GM18517 (cell line): ENCODE results near the gene CXCR6.

ENCODE experiments used
- ATAC-seq: cut with Tn5 transposase; IDR thresholded peaks from one replicate; pipeline ENCODE4 v1.9.1; 2021; ENCODE audit warnings: mild to moderate bottlenecking, moderate library complexity; ENCODE audit not compliant: unreplicated experiment

CXCR6 gene

DNA sequence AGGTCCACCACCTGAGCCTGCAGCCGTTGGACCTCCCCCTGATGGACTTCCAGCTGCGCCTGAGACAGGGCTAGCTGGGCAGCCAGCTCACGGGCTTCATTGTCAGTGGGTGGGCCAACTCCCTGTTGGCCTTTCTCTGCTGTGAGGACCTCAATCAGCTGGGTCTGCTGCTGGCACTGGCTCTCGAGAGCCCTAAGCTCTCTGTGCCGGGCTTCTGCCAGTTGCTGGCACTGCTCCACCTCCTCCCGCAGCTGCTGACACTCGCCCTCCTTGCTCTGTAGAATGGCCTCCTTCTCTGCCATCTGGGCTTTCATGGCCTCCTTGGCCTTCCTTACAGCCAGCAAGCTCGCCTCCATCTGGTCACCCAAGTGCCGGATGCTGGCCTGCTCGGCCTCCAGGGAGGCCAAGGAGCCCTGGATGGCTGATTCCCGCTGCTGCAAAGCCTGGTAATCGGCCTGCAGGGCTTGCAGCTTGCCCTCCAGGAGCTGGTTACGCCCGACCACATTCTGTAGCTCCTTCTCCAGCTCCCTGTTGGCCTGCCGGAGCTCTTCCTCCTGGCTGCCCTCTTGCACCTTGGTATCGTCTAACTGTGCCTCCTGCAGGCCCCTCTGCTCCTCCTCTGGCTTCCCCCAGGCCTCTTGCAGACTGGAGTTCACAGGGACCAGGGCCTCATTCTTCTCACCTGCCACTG lies 23.8 kb downstream of the CXCR6 start:
- ATAC-seq = no peak

DNA sequence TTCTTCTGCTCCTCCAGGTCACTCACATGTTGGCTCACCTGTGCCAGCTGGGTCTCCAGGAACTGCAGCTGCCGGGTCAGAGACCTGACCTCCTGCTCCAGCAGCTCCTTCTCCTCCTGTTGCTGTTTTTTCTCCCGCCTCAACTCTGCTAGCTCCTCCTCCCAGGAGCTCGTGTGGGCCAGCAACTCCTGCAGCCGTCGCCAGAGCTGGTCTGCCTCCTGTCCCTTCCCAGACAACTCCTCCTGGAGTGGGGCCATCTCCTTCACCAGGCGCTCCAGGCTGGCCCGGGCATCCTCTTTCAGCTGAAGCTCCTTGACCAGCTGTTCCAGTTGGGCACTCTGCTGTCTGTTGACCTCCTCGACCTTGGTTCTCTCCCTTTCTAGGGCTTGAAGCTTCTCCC lies 24.5 kb downstream of the CXCR6 start:
- no peak for ATAC-seq

DNA sequence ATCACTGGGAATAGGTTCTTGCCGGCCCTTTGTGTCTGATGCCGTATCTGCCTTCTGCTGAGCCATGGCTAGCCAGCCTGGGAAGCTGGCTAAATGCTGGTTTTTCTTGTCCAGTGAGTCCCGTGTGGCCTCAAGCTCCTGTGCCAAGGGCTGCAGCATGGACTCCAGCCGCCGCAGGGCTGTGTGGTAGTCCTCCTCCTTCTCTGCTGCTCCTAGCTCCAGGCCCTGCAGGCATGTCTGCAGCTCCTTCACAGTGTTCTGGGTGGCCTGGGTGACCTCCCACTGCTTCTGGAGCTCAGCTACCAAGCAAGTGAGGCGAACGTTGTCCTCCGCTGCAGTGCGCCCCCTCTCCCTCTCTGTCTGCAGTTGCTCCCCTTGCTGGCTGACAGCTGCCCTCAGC lies 24.9 kb downstream of the CXCR6 start:
- ATAC-seq = no peak

DNA sequence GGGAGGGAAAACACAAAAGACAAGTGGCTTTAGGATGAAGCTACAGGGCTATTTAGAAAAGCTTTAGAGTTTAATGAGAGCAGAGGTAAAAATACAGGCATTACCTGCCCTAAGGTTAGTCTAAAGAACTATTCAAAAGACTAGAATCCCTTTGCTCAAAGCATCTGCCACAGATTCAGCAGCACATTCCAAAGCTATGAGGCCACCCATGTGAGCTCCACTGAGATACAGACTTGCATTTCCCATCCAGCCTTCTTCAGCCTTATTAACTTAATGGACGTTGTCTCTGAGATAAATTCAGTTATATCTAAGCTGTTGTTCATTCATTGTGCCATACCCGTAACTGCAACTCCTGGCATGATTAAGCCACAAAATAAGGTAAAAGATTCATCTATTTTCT lies 25.4 kb downstream of the CXCR6 start:
- ATAC-seq = no peak

DNA sequence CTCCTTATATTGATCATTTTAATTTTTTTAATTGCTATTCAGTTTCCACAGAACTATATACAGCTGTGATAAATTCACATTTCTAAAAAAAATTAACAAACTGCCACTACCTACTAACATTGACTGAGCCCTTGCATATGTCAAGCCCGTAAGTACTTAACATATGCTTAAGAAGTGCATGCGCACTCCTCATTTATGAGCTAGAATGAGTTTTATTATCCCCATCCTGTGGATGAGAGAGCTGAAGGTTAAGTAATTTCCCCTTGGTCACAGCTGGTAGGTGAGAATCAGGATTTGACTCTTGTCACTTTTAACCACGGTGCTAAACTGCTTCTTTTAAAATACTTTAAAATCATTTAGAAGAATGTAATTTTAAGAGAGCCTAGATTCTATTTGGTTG lies 25.9 kb downstream of the CXCR6 start:
- no peak for ATAC-seq

- no peak for ATAC-seq
Observed at GRCh38 chr3:45969953-45970352, 26.7 kb downstream of the CXCR6 start.

GRCh38 chr3:45972534-45973402 lies 29.5 kb downstream of the CXCR6 start:
- ATAC-seq = no peak

DNA sequence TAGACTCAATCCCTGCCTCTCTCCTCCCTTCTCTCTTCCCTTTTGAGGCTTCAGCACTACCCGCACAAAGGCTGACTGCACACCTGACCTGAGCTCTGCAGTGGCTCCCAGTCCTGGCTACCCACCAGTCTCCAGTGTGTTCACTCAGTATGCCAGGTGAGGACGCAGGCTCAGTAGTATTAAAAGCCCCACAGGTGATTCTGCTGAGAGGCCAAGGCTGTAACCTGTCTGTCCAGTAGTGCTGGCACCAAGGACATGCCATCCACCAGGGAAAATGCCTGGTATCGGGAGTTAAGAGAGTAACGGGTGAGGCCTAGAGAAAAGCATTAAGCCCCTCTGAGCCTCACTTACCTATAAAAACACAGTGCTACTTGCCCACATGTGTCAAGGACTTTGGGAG lies 31.4 kb downstream of the CXCR6 start:
- ATAC-seq = no peak

GRCh38 chr3:45975686-45976085 lies 32.4 kb downstream of the CXCR6 start:
- ATAC-seq = no peak

DNA sequence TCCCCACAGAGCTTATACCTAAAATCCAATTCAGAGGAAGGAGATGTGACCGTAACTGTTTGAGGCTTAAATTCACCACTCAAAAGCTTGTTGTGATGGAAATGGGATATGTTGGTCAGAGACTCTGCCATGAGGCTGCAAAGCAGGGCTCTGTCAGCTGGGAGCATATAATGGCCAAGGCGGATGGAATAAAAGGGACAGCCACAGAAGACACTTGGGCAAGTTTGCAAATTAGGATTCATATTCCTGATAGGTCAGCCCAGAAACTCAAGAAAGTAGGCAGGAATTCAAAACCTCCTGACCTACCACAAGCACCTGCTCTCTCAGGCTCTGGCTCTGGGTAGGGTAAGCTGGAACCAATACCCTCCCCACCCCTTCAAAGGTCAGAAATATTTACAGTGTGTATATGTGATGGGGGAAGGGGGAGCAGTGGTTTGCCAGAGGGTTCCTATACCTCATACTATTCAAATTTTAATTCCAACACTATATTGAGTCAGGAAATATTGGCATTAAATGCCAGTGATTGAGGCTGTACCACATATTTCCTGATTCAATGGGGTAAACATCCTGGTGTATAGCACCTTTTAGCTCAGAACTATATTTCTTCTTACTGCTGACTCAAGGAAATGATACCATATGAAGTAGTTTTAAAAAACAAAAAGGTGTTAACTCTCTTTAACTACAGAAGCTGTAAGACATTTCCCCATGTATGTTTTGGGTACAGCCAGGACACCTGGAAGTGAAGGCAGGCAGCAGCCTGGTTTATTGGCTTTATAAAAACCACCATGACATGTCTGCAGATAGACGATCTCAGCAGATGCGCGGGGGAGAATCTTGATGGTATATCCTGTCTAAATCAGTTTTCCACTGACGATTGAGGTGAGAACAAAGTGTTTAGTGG lies 33.2 kb downstream of the CXCR6 start:
- no peak for ATAC-seq

DNA sequence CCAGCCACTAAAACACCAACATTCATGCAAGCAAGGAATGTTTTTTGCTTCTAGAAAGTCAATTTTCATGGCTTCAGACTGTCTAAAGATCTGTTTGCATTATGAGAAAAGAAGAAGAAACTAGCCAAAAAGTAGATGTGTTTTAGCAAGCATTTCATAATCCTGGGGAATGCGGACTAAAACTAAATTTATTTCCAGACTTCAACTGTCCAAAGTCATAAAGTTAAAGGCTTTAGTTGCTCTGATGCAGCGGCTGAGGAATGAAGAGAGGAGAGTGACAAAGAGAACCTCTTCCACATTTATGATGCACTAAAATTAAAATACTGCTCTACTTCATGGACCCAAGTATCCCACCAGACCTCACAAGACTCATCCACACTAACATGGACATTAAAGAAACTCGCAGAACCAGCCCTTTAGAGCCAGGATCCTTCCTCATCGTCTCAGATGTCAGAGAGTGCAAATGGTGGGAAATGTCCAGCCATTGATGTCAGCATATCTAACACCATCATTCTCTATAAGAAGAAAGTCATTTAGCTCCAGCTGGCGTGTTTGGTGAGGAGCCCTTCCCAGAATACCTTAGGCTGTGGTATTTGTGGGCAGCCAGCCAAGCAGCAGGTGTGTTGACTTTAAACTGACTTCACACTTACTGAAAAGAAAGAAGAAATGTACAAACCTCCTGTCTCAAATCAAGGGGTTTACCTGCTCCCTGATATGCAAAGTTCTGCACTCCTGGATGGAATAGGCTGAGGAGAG lies 34.9 kb downstream of the CXCR6 start:
- no peak for ATAC-seq

- ATAC-seq = no peak
Observed at GRCh38 chr3:45979378-45979777, 36.1 kb downstream of the CXCR6 start.

DNA sequence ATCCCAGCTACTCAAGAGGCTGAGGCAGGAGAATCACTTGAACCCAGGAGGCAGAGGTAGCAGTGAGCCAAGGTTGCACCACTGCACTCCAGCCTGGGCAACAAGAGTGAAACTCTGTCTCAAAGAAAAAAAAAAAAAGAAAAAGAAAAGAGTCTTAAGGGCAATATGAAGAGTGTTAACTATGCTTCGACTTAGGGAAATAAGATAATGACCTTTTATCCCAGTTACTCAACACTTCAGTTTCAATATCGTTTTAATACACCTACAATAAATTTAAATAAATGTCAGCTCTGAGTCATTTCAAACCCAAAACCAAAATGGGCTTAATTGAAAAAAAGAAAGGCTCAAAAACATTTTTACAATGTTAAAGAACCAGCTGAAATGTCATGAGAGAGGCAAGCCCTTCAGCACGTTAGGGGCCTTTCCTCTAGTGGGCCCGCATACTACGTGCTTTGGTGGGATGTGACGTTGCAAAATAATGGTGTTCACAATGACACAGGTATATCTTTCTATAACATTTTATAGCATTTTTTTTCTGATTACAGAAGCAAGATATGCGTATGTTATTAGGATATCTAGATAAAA lies 37.1 kb downstream of the CXCR6 start:
- no peak for ATAC-seq

DNA sequence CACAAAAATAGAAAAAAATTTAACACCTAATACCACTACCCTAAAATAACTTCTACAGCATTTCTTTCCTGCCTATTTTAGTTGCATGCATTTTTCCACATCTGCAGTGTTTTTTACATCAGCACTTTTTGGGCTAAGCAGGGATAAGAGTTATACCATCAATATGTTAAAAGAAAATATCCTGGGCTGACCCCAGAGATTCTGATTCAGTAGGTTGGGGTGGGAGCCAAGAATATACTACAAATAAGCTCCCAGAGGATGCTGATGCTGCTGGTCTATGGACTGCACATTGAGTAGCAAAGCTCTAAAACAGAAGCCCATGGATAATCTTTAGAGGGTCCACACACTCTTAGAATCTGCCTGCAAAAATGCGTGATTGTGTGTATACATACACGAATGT lies 37.6 kb downstream of the CXCR6 start:
- ATAC-seq = no peak

DNA sequence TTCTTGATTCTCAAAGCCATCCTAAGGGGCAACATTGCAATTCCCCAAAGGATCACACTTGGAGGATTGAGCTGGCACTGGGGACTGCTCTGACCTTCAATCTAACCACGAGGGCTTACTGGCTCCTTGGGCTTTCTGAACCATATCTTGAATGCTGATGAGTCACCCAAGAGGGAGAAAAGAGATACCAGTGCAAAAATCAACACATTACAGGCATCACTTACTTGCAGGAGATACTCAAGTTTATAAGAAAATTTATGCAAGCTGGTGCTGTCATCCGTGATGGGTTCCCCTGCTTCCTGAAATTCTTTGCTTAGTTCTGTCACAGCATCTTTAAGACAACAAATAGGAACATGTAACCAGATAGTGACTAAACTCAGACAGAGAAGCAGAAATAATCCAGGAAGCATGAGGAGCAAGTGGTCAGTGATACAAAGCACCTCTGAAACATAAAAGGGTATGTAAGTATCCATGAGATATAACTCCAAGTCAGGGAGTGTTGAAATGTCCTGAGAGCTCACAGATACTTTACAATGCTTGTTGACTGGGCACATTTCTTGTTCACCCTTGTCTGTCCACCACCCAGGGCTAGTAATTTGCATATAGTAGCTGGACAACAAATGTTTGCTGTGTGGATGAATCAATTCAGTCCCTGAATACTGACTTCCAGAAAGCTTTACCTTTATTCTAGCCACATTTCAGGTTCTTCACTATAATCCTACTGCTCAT lies 38.2 kb downstream of the CXCR6 start:
- ATAC-seq = no peak

GRCh38 chr3:45983770-45984169 lies 40.5 kb downstream of the CXCR6 start:
- no peak for ATAC-seq

GRCh38 chr3:45984331-45985312 lies 41.4 kb downstream of the CXCR6 start:
- ATAC-seq = no peak

DNA sequence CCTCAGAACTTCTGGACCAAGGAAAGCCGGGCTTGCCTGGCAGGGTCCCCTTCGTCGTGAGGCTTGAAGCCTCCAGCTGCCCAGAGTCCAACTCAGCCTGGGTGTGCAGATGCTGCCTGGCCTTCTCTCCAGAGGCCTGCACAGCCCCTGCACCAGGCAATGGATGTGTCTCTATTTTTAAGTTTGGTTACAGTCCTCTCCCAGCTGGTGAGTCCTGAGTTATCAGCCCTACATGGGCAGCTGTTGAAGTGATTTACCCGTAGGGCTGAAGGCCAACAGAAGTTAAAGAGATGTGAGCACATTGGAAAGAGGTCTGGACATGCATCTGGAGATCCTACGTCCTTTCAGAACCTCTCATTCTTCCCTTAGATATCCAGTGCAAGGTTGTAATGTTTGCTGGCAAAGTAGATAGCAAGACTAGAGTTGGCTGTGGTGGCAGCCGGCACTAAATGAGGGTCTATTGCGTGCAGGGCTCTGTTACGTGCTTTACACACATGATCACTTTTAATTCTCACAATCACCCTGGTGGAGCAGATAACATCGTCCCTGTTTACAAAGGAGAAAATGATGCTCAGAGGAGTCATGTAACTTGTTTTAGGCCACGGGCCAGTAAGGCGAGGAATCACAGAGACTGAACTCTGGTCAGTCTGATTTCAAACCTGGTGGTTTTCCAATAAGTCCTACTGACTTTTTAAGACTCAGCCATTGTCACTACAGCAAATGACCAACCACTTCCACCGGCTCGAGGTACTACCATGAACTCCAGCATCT lies 42.5 kb downstream of the CXCR6 start:
- ATAC-seq = no peak
